HUES6 (cell line): ENCODE measurements around the gene PRKCD.

Experiments
- H3K27ac ChIP-seq: 2 replicates; pipeline ENCODE4 v1.7.0; 2013; ENCODE audit warnings: low read depth, mild to moderate bottlenecking, low read length, inconsistent platforms
- H3K27me3 ChIP-seq: 2 replicates; pipeline ENCODE4 v1.6.1; 2013; ENCODE audit warnings: low read length; ENCODE audit not compliant: control insufficient read depth, insufficient read depth
- H3K36me3 ChIP-seq: 2 replicates; pipeline ENCODE4 v1.6.1; 2013; ENCODE audit warnings: low read length; ENCODE audit not compliant: control insufficient read depth, insufficient read depth
- H3K4me1 ChIP-seq: 2 replicates; pipeline ENCODE4 v1.6.1; 2013; ENCODE audit warnings: low read length; ENCODE audit not compliant: control insufficient read depth, insufficient read depth
- H3K4me3 ChIP-seq: 2 replicates; pipeline ENCODE4 v1.5.1; 2013; ENCODE audit warnings: low read depth, low read length
- H3K9ac ChIP-seq: one replicate; pipeline ENCODE4 v1.6.1; 2013; ENCODE audit warnings: mild to moderate bottlenecking, low read length
- H3K9me3 ChIP-seq: 2 replicates; pipeline ENCODE4 v1.6.1; 2013; ENCODE audit warnings: low read depth, low read length; ENCODE audit not compliant: control insufficient read depth, insufficient read depth

Gene PRKCD

DNA sequence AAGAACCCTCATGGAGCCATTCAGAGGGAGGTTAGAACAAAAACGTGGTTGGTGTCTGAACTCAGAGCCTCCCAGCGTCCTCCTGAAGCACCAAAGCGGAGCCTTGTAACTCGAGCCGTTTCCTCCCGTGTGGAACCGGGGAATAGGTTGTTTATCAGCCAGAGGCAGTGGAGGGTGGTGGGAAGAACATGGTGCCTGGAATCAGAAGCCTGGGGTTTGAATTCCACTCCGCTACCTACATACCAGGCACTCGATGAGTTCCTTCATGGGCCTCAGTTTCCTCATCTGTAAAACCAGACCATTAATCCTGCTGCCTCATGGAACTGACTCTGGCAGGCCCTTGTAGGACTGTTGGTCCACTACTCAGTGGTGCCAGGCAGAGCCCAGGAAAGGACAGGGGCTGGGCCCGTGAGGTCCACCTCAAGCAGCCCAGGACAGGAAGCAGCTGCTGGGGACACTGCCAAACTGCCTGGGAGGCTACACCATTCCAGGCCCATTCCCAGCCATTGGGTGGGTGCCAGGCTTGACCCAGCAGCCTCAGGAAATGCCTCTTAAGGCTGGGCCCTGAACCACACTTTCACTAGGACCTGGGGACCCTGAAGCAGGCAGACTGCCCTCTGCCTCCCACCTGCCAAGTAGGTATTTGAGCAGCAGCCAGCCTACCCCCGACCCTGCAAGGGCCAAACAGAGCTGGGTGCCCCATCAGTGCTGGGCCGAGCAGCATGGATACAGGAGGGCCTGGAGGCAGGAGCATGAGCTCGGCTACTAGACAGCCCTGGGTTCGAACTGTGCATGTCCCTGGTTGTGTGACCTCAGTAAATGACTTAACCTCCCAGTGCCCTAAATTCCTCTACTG lies 33.4 kb downstream of the PRKCD start:
- Histone ChIP-seq H3K27me3 (no peaks in the 10 kb centered on the region), H3K4me1 (peaks cover 34% of the 10 kb centered on the region), H3K9me3 (no peaks in the 10 kb centered on the region), H3K9ac (peak overlapping the region; percentile 16), H3K27ac (peak overlapping the region; percentile 51; the same call in 1 of the 2 replicates), H3K36me3 (peaks cover 19% of the 10 kb centered on the region), H3K4me3 (no peak overlapping the region)

- Histone ChIP-seq H3K9me3 (no peaks in the 10 kb centered on the region), H3K4me1 (peaks cover 34% of the 10 kb centered on the region), H3K27ac (no peak overlapping the region), H3K4me3 (no peak overlapping the region), H3K27me3 (no peaks in the 10 kb centered on the region), H3K36me3 (peaks cover 13% of the 10 kb centered on the region), H3K9ac (no peak overlapping the region)
Measured at GRCh38 chr3:53195066-53195450, 34.0 kb downstream of the PRKCD start.

GRCh38 chr3:53195602-53196574 lies 34.9 kb downstream of the PRKCD start:
- Histone ChIP-seq H3K4me1 (peaks cover 34% of the 10 kb centered on the region), H3K36me3 (0 out of 2 replicates have a peak, but pooled peaks cover 4% of the 10 kb centered on the region), H3K27me3 (no peaks in the 10 kb centered on the region), H3K27ac (no peak overlapping the region), H3K9ac (no peak overlapping the region), H3K9me3 (no peaks in the 10 kb centered on the region), H3K4me3 (no peak overlapping the region)

DNA sequence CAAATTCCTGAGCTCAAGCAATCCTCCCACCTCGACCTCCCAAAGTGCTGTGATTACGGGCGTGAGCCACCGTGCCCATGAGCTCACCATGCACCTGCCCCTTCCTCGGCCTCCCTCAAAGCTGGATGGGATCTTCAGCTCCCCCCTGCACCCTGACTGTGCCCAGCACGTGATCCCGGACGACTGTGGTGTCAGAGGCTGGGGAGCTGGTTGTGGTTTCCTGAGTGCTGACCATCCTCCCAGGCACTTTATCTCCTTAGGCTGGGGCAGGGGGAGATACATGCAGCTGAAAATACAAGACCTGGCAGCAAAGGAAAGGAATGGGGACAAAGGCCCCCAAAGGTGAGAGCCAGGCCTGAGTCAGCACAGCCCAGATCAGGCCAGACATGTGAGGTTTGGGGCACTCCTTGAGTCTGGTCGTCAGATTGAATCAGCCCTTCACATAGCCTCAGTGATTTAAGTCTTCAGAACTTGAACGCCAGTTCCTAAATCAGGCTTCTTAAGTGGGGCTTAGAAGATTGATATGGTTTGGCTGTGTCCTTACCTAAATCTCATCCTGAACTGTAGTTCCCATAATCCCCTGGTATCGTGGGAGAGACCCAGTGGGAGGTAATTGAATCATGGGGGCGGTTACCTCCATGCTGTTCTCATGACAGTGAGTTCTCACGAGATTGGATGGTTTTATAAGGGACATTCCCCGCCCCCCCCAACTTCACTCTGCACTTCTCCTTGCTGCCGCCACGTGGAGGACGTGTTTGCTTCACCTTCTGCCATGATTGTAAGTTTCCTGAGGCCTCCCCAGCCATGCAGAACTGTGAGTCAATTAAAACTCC lies 35.8 kb downstream of the PRKCD start:
- H3K27ac ChIP-seq = no peak overlapping the region
- 0 out of 2 replicates have a peak, but pooled peaks cover 4% of the 10 kb centered on the region for H3K36me3 ChIP-seq
- no peak overlapping the region for H3K4me3 ChIP-seq
- peak overlapping the region; percentile 36 for H3K9ac ChIP-seq
- H3K9me3 ChIP-seq = no peaks in the 10 kb centered on the region
- H3K4me1 ChIP-seq = peaks cover 34% of the 10 kb centered on the region
- H3K27me3 ChIP-seq = no peaks in the 10 kb centered on the region

- Histone ChIP-seq H3K27ac (no peak overlapping the region), H3K36me3 (no peaks in the 10 kb centered on the region), H3K4me3 (no peak overlapping the region), H3K9me3 (no peaks in the 10 kb centered on the region), H3K27me3 (no peaks in the 10 kb centered on the region), H3K4me1 (peaks cover 27% of the 10 kb centered on the region), H3K9ac (no peak overlapping the region)
Measured at GRCh38 chr3:53198256-53198977, 37.4 kb downstream of the PRKCD start.

GRCh38 chr3:53198996-53199395 lies 38.0 kb downstream of the PRKCD start:
- H3K36me3 ChIP-seq = no peaks in the 10 kb centered on the region
- H3K27ac ChIP-seq = no peak overlapping the region
- no peak overlapping the region for H3K9ac ChIP-seq
- no peaks in the 10 kb centered on the region for H3K9me3 ChIP-seq
- H3K27me3 ChIP-seq = no peaks in the 10 kb centered on the region
- no peak overlapping the region for H3K4me3 ChIP-seq
- peaks cover 21% of the 10 kb centered on the region for H3K4me1 ChIP-seq

GRCh38 chr3:53199834-53200233 lies 38.8 kb downstream of the PRKCD start:
- no peak overlapping the region for H3K4me3 ChIP-seq

GRCh38 chr3:53200501-53201498 lies 39.8 kb downstream of the PRKCD start:
- H3K27me3 ChIP-seq = no peaks in the 10 kb centered on the region
- no peak overlapping the region for H3K9ac ChIP-seq
- H3K4me1 ChIP-seq = peaks cover 12% of the 10 kb centered on the region
- H3K36me3 ChIP-seq = no peaks in the 10 kb centered on the region
- no peaks in the 10 kb centered on the region for H3K9me3 ChIP-seq
- no peak overlapping the region for H3K27ac ChIP-seq
- H3K4me3 ChIP-seq = no peak overlapping the region

More at GRCh38 chr3:53199834-53200233, 38.8 kb downstream of the PRKCD start:
- Histone ChIP-seq H3K9ac (no peak overlapping the region), H3K27me3 (no peaks in the 10 kb centered on the region), H3K4me1 (peaks cover 14% of the 10 kb centered on the region), H3K9me3 (no peaks in the 10 kb centered on the region), H3K36me3 (no peaks in the 10 kb centered on the region), H3K27ac (no peak overlapping the region)

DNA sequence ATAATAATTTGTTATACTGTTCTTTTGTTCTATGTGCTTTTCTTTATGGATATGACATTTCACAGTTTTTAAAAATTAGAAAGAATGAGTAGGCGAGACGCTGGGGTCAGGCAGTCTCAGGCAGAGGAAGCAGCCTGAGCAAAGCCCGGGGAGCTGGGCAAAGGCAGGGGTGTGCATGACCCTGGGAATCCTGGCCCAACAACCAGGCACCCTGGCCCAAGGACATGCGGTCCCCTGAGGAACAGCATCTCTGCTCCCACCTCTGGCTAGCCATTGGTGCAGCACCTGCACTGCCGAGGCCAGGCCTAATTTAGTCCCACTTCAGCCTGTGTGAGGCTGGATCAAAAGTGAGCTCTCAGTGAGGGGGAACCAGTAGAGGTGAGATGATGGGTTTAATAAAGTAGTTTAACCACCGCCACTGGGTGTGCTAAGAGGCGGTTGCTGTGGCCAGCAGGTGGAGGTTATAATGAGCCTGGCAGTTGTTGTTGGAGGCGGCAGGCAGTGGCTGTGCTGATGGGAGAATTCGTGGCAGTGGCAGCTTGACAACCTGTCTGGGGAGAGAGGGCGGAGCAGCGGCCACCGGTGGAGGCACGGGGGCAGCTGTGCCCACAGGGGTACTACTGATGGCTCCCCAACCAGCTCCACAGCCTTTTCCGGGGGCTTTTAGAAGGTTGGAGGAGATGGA lies 41.5 kb downstream of the PRKCD start:
- Histone ChIP-seq H3K4me3 (no peak overlapping the region), H3K36me3 (no peaks in the 10 kb centered on the region), H3K4me1 (no peaks in the 10 kb centered on the region), H3K9ac (no peak overlapping the region), H3K27me3 (no peaks in the 10 kb centered on the region), H3K27ac (no peak overlapping the region), H3K9me3 (no peaks in the 10 kb centered on the region)
